CD8-positive, alpha-beta memory T cell (primary cell): ENCODE results near the gene TAS2R1. TPM values are rescaled to one million over a fixed set of nuclear protein-coding genes. Genes with fewer than 3 reads are reported as not detected.

Source experiments
- CTCF ChIA-PET: fragments of 350-600 bp; sonication (Branson Sonifier 250); formaldehyde crosslinking; loops from one replicate; lab custom pipeline; 2021; ENCODE audit warnings: antibody characterized with exemption; lab: Charles Lee
- POLR2A ChIA-PET: fragments of 350-600 bp; sonication (Branson Sonifier 250); formaldehyde crosslinking; loops from one replicate; lab custom pipeline; 2021; ENCODE audit warnings: antibody characterized with exemption; lab: Charles Lee
- DNase-seq, 5 donors: peaks; one replicate each; pipeline versions ENCODE4 v3.0.0 to v3.0.0-alpha.2; 2020 to 2022; ENCODE audit warnings: mixed read lengths in 1 of 5
- H3K27ac ChIP-seq: one replicate; pipeline ENCODE4 v1.7.0; 2013; ENCODE audit warnings: low read depth, mild to moderate bottlenecking, low read length, moderate library complexity
- H3K27me3 ChIP-seq: 2 replicates; pipeline ENCODE4 v1.7.0; 2013; ENCODE audit warnings: low read length, mild to moderate bottlenecking; ENCODE audit not compliant: insufficient read depth, poor library complexity, severe bottlenecking
- H3K36me3 ChIP-seq: 2 replicates; pipeline ENCODE4 v1.7.0; 2013; ENCODE audit warnings: mild to moderate bottlenecking, low read length, moderate library complexity; ENCODE audit not compliant: insufficient read depth
- H3K4me1 ChIP-seq: 2 replicates; pipeline ENCODE4 v1.7.0; 2013; ENCODE audit warnings: mild to moderate bottlenecking, low read length, moderate library complexity; ENCODE audit not compliant: insufficient read depth
- H3K4me3 ChIP-seq: 2 replicates; pipeline ENCODE4 v1.7.0; 2013; ENCODE audit warnings: mild to moderate bottlenecking, low read length
- H3K9me3 ChIP-seq: 2 replicates; pipeline ENCODE4 v1.7.0; 2013; ENCODE audit warnings: mild to moderate bottlenecking, low read length
- H3K27ac Mint-ChIP-seq, 8 donors: one replicate each; pipeline ENCODE4 v1.8.0; 2020 to 2021; ENCODE audit warnings: mixed read lengths in 8 of 8, mild to moderate bottlenecking in 6 of 8, inconsistent platforms in 3 of 8, moderate library complexity in 3 of 8
- H3K27me3 Mint-ChIP-seq, 2 donors: one replicate each; pipeline ENCODE4 v1.8.0; 2020 to 2021; ENCODE audit warnings: mixed read lengths in 2 of 2, mild to moderate bottlenecking in 1 of 2, moderate library complexity in 1 of 2
- H3K36me3 Mint-ChIP-seq, 3 donors: one replicate each; pipeline ENCODE4 v1.8.0; 2020 to 2021; ENCODE audit warnings: mixed read lengths in 3 of 3, inconsistent platforms in 1 of 3, mild to moderate bottlenecking in 1 of 3
- H3K4me1 Mint-ChIP-seq, 3 donors: one replicate each; pipeline ENCODE4 v1.8.0; 2020 to 2021; ENCODE audit warnings: mixed read lengths in 3 of 3, inconsistent platforms in 1 of 3, mild to moderate bottlenecking in 1 of 3
- H3K4me3 Mint-ChIP-seq, 7 donors: one replicate each; pipeline ENCODE4 v1.8.0; 2020 to 2021; ENCODE audit warnings: mixed read lengths in 7 of 7, mild to moderate bottlenecking in 6 of 7, moderate library complexity in 4 of 7, inconsistent platforms in 2 of 7
- H3K9me3 Mint-ChIP-seq, 5 donors: one replicate each; pipeline ENCODE4 v1.8.0; 2020 to 2022; ENCODE audit warnings: mixed read lengths in 5 of 5, mild to moderate bottlenecking in 3 of 5, moderate library complexity in 2 of 5, inconsistent platforms in 1 of 5
- polyA plus RNA-seq: library from polyadenylated mRNA; unstranded; fragments of 300-500 nt; fragmentation: Illumina TruSeq; gene quantifications from one replicate; pipeline ENCODE4 v1.2.3, GENCODE V29; 2021
- total RNA-seq, 2 experiments: library from RNA; stranded (reverse); gene quantifications; one replicate each; pipeline ENCODE4 v1.2.3, GENCODE V29; 2021

The TAS2R1 gene
- total and polyA plus RNA-seq, 3 experiments from 2014 or later: not detected

- ChIA-PET CTCF (no interaction called here), POLR2A (no interaction called here)
- H3K4me1 Mint-ChIP-seq: no peaks in the 10 kb centered on the region
- H3K4me3 ChIP-seq: no peak overlapping the region
- H3K27ac Mint-ChIP-seq: no peak overlapping the region
- H3K27me3 Mint-ChIP-seq: no peaks in the 10 kb centered on the region
- H3K9me3 ChIP-seq: no peaks in the 10 kb centered on the region
- H3K36me3 ChIP-seq: no peaks in the 10 kb centered on the region
- peaks cover 0 to 4% (median under 1%) of the 10 kb centered on the region in 5 donors for H3K9me3 Mint-ChIP-seq
- no peaks in the 10 kb centered on the region for H3K4me1 ChIP-seq
- H3K4me3 Mint-ChIP-seq: no peak overlapping the region
- no peaks in the 10 kb centered on the region for H3K27me3 ChIP-seq
- H3K36me3 Mint-ChIP-seq: no peaks in the 10 kb centered on the region
- no peak for DNase-seq
- H3K27ac ChIP-seq: no peak overlapping the region
Measured at GRCh38 chr5:9596171-9596780, 33.9 kb downstream of the TAS2R1 start.

- Histone ChIP-seq H3K27ac (no peak overlapping the region), H3K9me3 (no peaks in the 10 kb centered on the region), H3K36me3 (no peaks in the 10 kb centered on the region), H3K27me3 (no peaks in the 10 kb centered on the region), H3K4me1 (no peaks in the 10 kb centered on the region), H3K4me3 (no peak overlapping the region)
- DNase-seq: no peak
- Mint-ChIP-seq H3K4me3 (no peak overlapping the region), H3K27me3 (no peaks in the 10 kb centered on the region), H3K9me3 (peaks cover 0 to 7% (median 2%) of the 10 kb centered on the region in 5 donors), H3K36me3 (no peaks in the 10 kb centered on the region), H3K27ac (no peak overlapping the region), H3K4me1 (no peaks in the 10 kb centered on the region)
- ChIA-PET POLR2A (no interaction called here), CTCF (no interaction called here)
Measured at GRCh38 chr5:9594913-9595312, 35.2 kb downstream of the TAS2R1 start.

GRCh38 chr5:9589049-9589835 lies 40.9 kb downstream of the TAS2R1 start:
- Histone ChIP-seq H3K9me3 (no peaks in the 10 kb centered on the region), H3K4me1 (no peaks in the 10 kb centered on the region), H3K27ac (no peak overlapping the region), H3K27me3 (no peaks in the 10 kb centered on the region), H3K36me3 (no peaks in the 10 kb centered on the region), H3K4me3 (no peak overlapping the region)
- DNase-seq: no peak
- Mint-ChIP-seq H3K27me3 (no peaks in the 10 kb centered on the region), H3K9me3 (peaks cover 0 to 13% (median 5%) of the 10 kb centered on the region in 5 donors), H3K4me3 (no peak overlapping the region), H3K27ac (no peak overlapping the region), H3K4me1 (no peaks in the 10 kb centered on the region), H3K36me3 (no peaks in the 10 kb centered on the region)
- CTCF ChIA-PET: no interaction called here
- POLR2A ChIA-PET: no interaction called here

GRCh38 chr5:9588254-9588653 lies 41.9 kb downstream of the TAS2R1 start:
- H3K4me1 Mint-ChIP-seq: no peaks in the 10 kb centered on the region
- H3K27ac ChIP-seq: no peak overlapping the region
- DNase-seq: no peak
- ChIA-PET CTCF (no interaction called here), POLR2A (no interaction called here)
- no peaks in the 10 kb centered on the region for H3K27me3 Mint-ChIP-seq
- no peak overlapping the region for H3K4me3 ChIP-seq
- no peaks in the 10 kb centered on the region for H3K36me3 Mint-ChIP-seq
- no peaks in the 10 kb centered on the region for H3K27me3 ChIP-seq
- peaks cover 0 to 16% (median 5%) of the 10 kb centered on the region in 5 donors for H3K9me3 Mint-ChIP-seq
- no peak overlapping the region for H3K27ac Mint-ChIP-seq
- H3K9me3 ChIP-seq: no peaks in the 10 kb centered on the region
- no peaks in the 10 kb centered on the region for H3K4me1 ChIP-seq
- H3K4me3 Mint-ChIP-seq: no peak overlapping the region
- H3K36me3 ChIP-seq: no peaks in the 10 kb centered on the region

GRCh38 chr5:9587135-9587534 lies 43.0 kb downstream of the TAS2R1 start:
- POLR2A ChIA-PET: no interaction called here
- Mint-ChIP-seq H3K4me3 (no peak overlapping the region), H3K27me3 (no peaks in the 10 kb centered on the region), H3K27ac (no peak overlapping the region), H3K4me1 (no peaks in the 10 kb centered on the region), H3K36me3 (no peaks in the 10 kb centered on the region), H3K9me3 (peaks cover 0 to 25% (median 5%) of the 10 kb centered on the region in 5 donors)
- no peaks in the 10 kb centered on the region for H3K36me3 ChIP-seq
- CTCF ChIA-PET: no interaction called here
- no peaks in the 10 kb centered on the region for H3K9me3 ChIP-seq
- H3K4me3 ChIP-seq: no peak overlapping the region
- H3K27ac ChIP-seq: no peak overlapping the region
- DNase-seq: no peak
- H3K27me3 ChIP-seq: no peaks in the 10 kb centered on the region
- H3K4me1 ChIP-seq: no peaks in the 10 kb centered on the region

- no peaks in the 10 kb centered on the region for H3K4me1 ChIP-seq
- POLR2A ChIA-PET: no interaction called here
- no peaks in the 10 kb centered on the region for H3K9me3 ChIP-seq
- H3K4me3 ChIP-seq: no peak overlapping the region
- no peak overlapping the region for H3K27ac ChIP-seq
- no peaks in the 10 kb centered on the region for H3K36me3 Mint-ChIP-seq
- DNase-seq: no peak
- H3K27me3 ChIP-seq: no peaks in the 10 kb centered on the region
- no peak overlapping the region for H3K27ac Mint-ChIP-seq
- no peaks in the 10 kb centered on the region for H3K27me3 Mint-ChIP-seq
- CTCF ChIA-PET: no interaction called here
- no peaks in the 10 kb centered on the region for H3K4me1 Mint-ChIP-seq
- H3K36me3 ChIP-seq: no peaks in the 10 kb centered on the region
- H3K9me3 Mint-ChIP-seq: peaks cover 0 to 11% (median 0%) of the 10 kb centered on the region in 5 donors
- H3K4me3 Mint-ChIP-seq: no peak overlapping the region
Measured at GRCh38 chr5:9582406-9582805, 47.7 kb downstream of the TAS2R1 start.

Other genes starting within 250 kb of the TAS2R1 start
- gene SEMA5A, start 84.3 kb downstream of the TAS2R1 start, total RNA-seq: not detected
- not detected for gene SEMA5A, start 84.3 kb downstream of the TAS2R1 start, polyA plus RNA-seq